Smooth muscle cell (in vitro differentiated cells): ENCODE results near the gene PRKCQ. TPM values are rescaled to one million over a fixed set of nuclear protein-coding genes. Genes with fewer than 3 reads are reported as not detected.

Experiments used
- DNase-seq: peaks from one replicate; lab custom pipeline; 2025; ENCODE audit not compliant: unreplicated experiment; lab: John Stamatoyannopoulos, UW
- H2AFZ ChIP-seq: fragments of 200-600 bp; sonication (generic); 2 replicates; pipeline ENCODE4 v1.6.0; 2016; ENCODE audit warnings: antibody characterized with exemption, low read depth, mild to moderate bottlenecking
- H3F3A ChIP-seq: fragments of 200-600 bp; sonication (generic); 2 replicates; pipeline ENCODE4 v1.6.0; 2017; ENCODE audit warnings: antibody characterized with exemption, low read depth
- H3K27ac ChIP-seq: fragments of 200-600 bp; sonication (generic); 2 replicates; pipeline ENCODE4 v1.5.1; 2016; ENCODE audit warnings: low read depth, mild to moderate bottlenecking
- H3K27me3 ChIP-seq: fragments of 200-600 bp; sonication (generic); 2 replicates; pipeline ENCODE4 v1.6.1; 2016; ENCODE audit warnings: low read depth, mild to moderate bottlenecking
- H3K36me3 ChIP-seq: fragments of 200-600 bp; sonication (generic); 2 replicates; pipeline ENCODE4 v1.5.1; 2016; ENCODE audit warnings: low read depth
- H3K4me1 ChIP-seq: fragments of 200-600 bp; sonication (generic); 2 replicates; pipeline ENCODE4 v1.5.1; 2016; ENCODE audit warnings: low read depth
- H3K4me2 ChIP-seq: fragments of 200-600 bp; sonication (generic); 2 replicates; pipeline ENCODE4 v1.6.0; 2016; ENCODE audit warnings: mild to moderate bottlenecking
- H3K4me3 ChIP-seq: fragments of 200-600 bp; sonication (generic); 2 replicates; pipeline ENCODE4 v1.5.1; 2016; ENCODE audit warnings: mild to moderate bottlenecking
- H3K79me2 ChIP-seq: fragments of 200-600 bp; sonication (generic); 2 replicates; pipeline ENCODE4 v1.6.0; 2016; ENCODE audit warnings: low read depth, mild to moderate bottlenecking
- H3K9ac ChIP-seq: fragments of 200-600 bp; sonication (generic); 2 replicates; pipeline ENCODE4 v1.6.0; 2016; ENCODE audit warnings: low read depth
- H3K9me3 ChIP-seq: fragments of 200-600 bp; sonication (generic); replicated peaks from 2 replicates; pipeline ENCODE4 v1.5.1; 2016; ENCODE audit warnings: low read depth
- H4K20me1 ChIP-seq: fragments of 200-600 bp; sonication (generic); 2 replicates; pipeline ENCODE4 v1.6.0; 2016; ENCODE audit warnings: low read depth
- CTCF ChIP-seq: fragments of 200-600 bp; sonication (generic); IDR thresholded peaks from 2 replicates; pipeline ENCODE4 v1.5.1; 2017; ENCODE audit warnings: borderline replicate concordance, mild to moderate bottlenecking, antibody characterized with exemption; ENCODE audit not compliant: insufficient read depth, poor library complexity, severe bottlenecking
- WGBS: methylation state at CpG from one replicate; pipeline ENCODE4 v1.1.7; 2016; ENCODE audit warnings: low lambda C conversion rate; 5-methylcytosine and 5-hydroxymethylcytosine counted together
- polyA plus RNA-seq: library from polyadenylated mRNA; unstranded; fragments of >200 nt; fragmentation: Nextera tagmentation; extraction: Ambion mirVana; gene quantifications from 2 replicates; pipeline ENCODE4 v1.2.1, GENCODE V29; 2016
- total RNA-seq: library from RNA; depleted of rRNA; stranded (reverse); fragments of >200 nt; gene quantifications from 2 replicates; pipeline ENCODE4 v1.2.3, GENCODE V29; 2014

PRKCQ gene
- total and polyA plus RNA-seq, 2 experiments from 2014 or later = 0.27 to 0.38 TPM

DNA sequence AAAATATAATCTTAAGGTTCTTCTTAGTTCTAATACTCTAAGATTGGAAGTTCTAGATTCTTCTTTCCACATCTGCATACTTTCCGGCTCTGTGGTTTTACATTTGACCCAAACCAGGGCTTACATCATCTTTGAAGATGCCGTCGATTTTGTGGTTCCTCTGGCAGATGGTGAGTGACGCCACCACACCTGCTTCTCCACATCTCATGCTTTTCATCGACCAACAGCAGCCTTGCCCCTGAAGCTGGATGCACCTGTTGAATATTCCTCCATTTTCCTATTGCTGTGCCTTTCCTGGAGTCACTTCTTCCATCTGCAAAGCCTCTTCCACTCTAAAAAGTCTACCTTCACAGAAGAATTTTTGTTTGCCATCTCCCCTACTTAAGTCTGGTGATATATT is 121.3 kb downstream of the PRKCQ start:
- no peak overlapping the region for H3K4me3 ChIP-seq
- no peak overlapping the region for H3K27ac ChIP-seq
- no peaks in the 10 kb centered on the region for H3K36me3 ChIP-seq
- no peak overlapping the region for H3K9ac ChIP-seq
- no peaks in the 10 kb centered on the region for H3K27me3 ChIP-seq
- H3F3A ChIP-seq = no peaks in the 10 kb centered on the region
- H3K4me2 ChIP-seq = no peak overlapping the region
- TF ChIP-seq CTCF = no peak
- peaks cover 7% of the 10 kb centered on the region for H3K4me1 ChIP-seq
- no peaks in the 10 kb centered on the region for H3K79me2 ChIP-seq
- H4K20me1 ChIP-seq = no peaks in the 10 kb centered on the region
- H2AFZ ChIP-seq = no peak overlapping the region
- DNase-seq = no peak
- WGBS = 91% methylated on average over 5 of the region's 5 CpGs
- H3K9me3 ChIP-seq = no peaks in the 10 kb centered on the region

GRCh38 chr10:6457376-6457775 is 122.7 kb downstream of the PRKCQ start:
- Histone ChIP-seq H3K4me2 (no peak overlapping the region), H3K27me3 (no peaks in the 10 kb centered on the region), H3K4me3 (no peak overlapping the region), H3K4me1 (peaks cover 6% of the 10 kb centered on the region), H4K20me1 (no peaks in the 10 kb centered on the region), H3K79me2 (no peaks in the 10 kb centered on the region), H3K27ac (no peak overlapping the region), H3F3A (no peaks in the 10 kb centered on the region), H3K9ac (no peak overlapping the region), H2AFZ (no peak overlapping the region), H3K36me3 (no peaks in the 10 kb centered on the region), H3K9me3 (no peaks in the 10 kb centered on the region)
- WGBS = 88% methylated on average over 5 of the region's 5 CpGs
- DNase-seq = no peak
- no peak for TF ChIP-seq CTCF

- Histone ChIP-seq H2AFZ (no peak overlapping the region), H3K4me2 (no peak overlapping the region), H3K4me3 (no peak overlapping the region), H3F3A (no peaks in the 10 kb centered on the region), H3K9me3 (no peaks in the 10 kb centered on the region), H3K79me2 (no peaks in the 10 kb centered on the region), H4K20me1 (no peaks in the 10 kb centered on the region), H3K4me1 (no peaks in the 10 kb centered on the region), H3K36me3 (no peaks in the 10 kb centered on the region), H3K27me3 (no peaks in the 10 kb centered on the region), H3K9ac (no peak overlapping the region), H3K27ac (no peak overlapping the region)
- no peak for TF ChIP-seq CTCF
- 94% methylated on average over 1 of the region's 1 CpG for WGBS
- no peak for DNase-seq
These were observed 124.0 kb downstream of the PRKCQ start for GRCh38 chr10:6456067-6456466.

DNA sequence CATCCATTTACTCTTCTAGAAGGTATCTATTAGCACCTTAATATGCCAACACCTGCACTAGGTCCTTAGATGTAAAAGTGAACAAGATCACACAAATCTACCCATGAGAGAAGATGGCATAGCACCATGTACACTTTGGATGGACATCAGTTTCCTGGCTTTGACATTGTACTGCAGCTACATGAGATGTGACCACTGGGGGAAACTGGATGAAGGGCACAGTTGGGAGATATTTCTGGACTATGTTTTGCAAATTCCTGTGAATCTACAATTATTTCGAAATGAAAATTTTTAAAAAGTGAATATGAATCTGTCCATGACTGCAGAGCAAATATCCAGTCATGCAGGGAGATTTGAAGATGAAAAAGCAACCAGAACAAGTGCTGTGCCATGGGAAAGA is 124.5 kb downstream of the PRKCQ start:
- no peaks in the 10 kb centered on the region for H3K79me2 ChIP-seq
- no peaks in the 10 kb centered on the region for H3F3A ChIP-seq
- no peaks in the 10 kb centered on the region for H3K36me3 ChIP-seq
- no peak overlapping the region for H3K27ac ChIP-seq
- no peak overlapping the region for H3K9ac ChIP-seq
- no peak for DNase-seq
- WGBS = 98% methylated on average over 1 of the region's 1 CpG
- no peak for TF ChIP-seq CTCF
- H3K4me1 ChIP-seq = no peaks in the 10 kb centered on the region
- no peaks in the 10 kb centered on the region for H3K9me3 ChIP-seq
- no peaks in the 10 kb centered on the region for H4K20me1 ChIP-seq
- H3K4me2 ChIP-seq = no peak overlapping the region
- no peak overlapping the region for H3K4me3 ChIP-seq
- no peak overlapping the region for H2AFZ ChIP-seq
- H3K27me3 ChIP-seq = no peaks in the 10 kb centered on the region
